HG03064 (cell line): ENCODE results near the gene PALD1.

Source experiments
- ATAC-seq: cut with Tn5 transposase; IDR thresholded peaks from one replicate; pipeline ENCODE4 v1.9.1; 2021; ENCODE audit warnings: low read depth; ENCODE audit not compliant: unreplicated experiment

The PALD1 gene

GRCh38 chr10:70478191-70479164 lies at the start of gene PALD1:
Gene PALD1 (plus strand): TSS chr10:70478767. CDS start chr10:70525952, 47,185 bp downstream.
- no peak for ATAC-seq

- ATAC-seq, result no peak
Measured at GRCh38 chr10:70430493-70431445, 47.8 kb upstream of the PALD1 start.

GRCh38 chr10:70432101-70432500 lies 46.5 kb upstream of the PALD1 start:
- no peak for ATAC-seq

- no peak for ATAC-seq
Measured at GRCh38 chr10:70432561-70433263, 45.9 kb upstream of the PALD1 start.

- ATAC-seq, result no peak
Measured at GRCh38 chr10:70433581-70434280, 44.8 kb upstream of the PALD1 start.

- no peak for ATAC-seq
Measured at GRCh38 chr10:70435241-70436085, 43.1 kb upstream of the PALD1 start.

GRCh38 chr10:70437721-70438120 lies 40.8 kb upstream of the PALD1 start:
- ATAC-seq, result no peak

GRCh38 chr10:70440296-70441160 lies 38.0 kb upstream of the PALD1 start:
- no peak for ATAC-seq

- no peak for ATAC-seq
Measured at GRCh38 chr10:70441161-70441894, 37.2 kb upstream of the PALD1 start, which contains the start of gene NODAL. Gene NODAL (minus strand): TSS chr10:70441681. CDS start chr10:70441667, 14 bp downstream.

GRCh38 chr10:70441895-70442309 lies 36.7 kb upstream of the PALD1 start:
- no peak for ATAC-seq

- no peak for ATAC-seq
Measured at GRCh38 chr10:70442332-70442988, 36.1 kb upstream of the PALD1 start.

- no peak for ATAC-seq
Measured at GRCh38 chr10:70444744-70445143, 33.8 kb upstream of the PALD1 start.

GRCh38 chr10:70445718-70446657 lies 32.6 kb upstream of the PALD1 start:
- no peak for ATAC-seq

GRCh38 chr10:70448236-70448635 lies 30.3 kb upstream of the PALD1 start:
- ATAC-seq, result no peak

GRCh38 chr10:70455213-70455630 lies 23.3 kb upstream of the PALD1 start:
- ATAC-seq, result no peak

- ATAC-seq, result no peak
Measured at GRCh38 chr10:70456164-70456563, 22.4 kb upstream of the PALD1 start.
